Endodermal cell (in vitro differentiated cells): ENCODE data around the gene INSYN2B. TPM values are rescaled to one million over a fixed set of nuclear protein-coding genes. Genes with fewer than 3 reads are reported as not detected.

ENCODE experiments used
- DNase-seq: peaks from one replicate; pipeline ENCODE4 v3.0.0-alpha.2; 2017
- H3K27ac ChIP-seq: 2 replicates; pipeline ENCODE4 v1.5.1; 2013; ENCODE audit warnings: mild to moderate bottlenecking, low read depth, low read length, moderate library complexity
- H3K27me3 ChIP-seq: 2 replicates; pipeline ENCODE4 v1.6.1; 2013; ENCODE audit warnings: mild to moderate bottlenecking, low read length, moderate library complexity; ENCODE audit not compliant: insufficient read depth, control insufficient read depth, poor library complexity, severe bottlenecking
- H3K36me3 ChIP-seq: 2 replicates; pipeline ENCODE4 v1.7.0; 2013; ENCODE audit warnings: mild to moderate bottlenecking, low read length, moderate library complexity; ENCODE audit not compliant: control insufficient read depth, insufficient read depth
- H3K4me1 ChIP-seq: one replicate; pipeline ENCODE4 v1.7.0; 2013; ENCODE audit warnings: low read length; ENCODE audit not compliant: control insufficient read depth, insufficient read depth
- H3K4me3 ChIP-seq: 2 replicates; pipeline ENCODE4 v1.5.1; 2013; ENCODE audit warnings: mild to moderate bottlenecking, low read length, moderate library complexity
- H3K9ac ChIP-seq: 2 replicates; pipeline ENCODE4 v1.6.1; 2013; ENCODE audit warnings: mild to moderate bottlenecking, low read length, moderate library complexity; ENCODE audit not compliant: poor library complexity, severe bottlenecking; ENCODE audit errors: extremely low read depth
- H3K9me3 ChIP-seq: 2 replicates; pipeline ENCODE4 v1.6.1; 2013; ENCODE audit warnings: mild to moderate bottlenecking, low read length, moderate library complexity; ENCODE audit not compliant: control insufficient read depth
- H3K27ac Mint-ChIP-seq: 2 replicates; pipeline ENCODE4 v1.8.0; 2020; ENCODE audit warnings: mixed read lengths
- H3K27me3 Mint-ChIP-seq: 2 replicates; pipeline ENCODE4 v1.8.0; 2021; ENCODE audit warnings: mild to moderate bottlenecking, mixed read lengths; ENCODE audit not compliant: insufficient read depth
- H3K36me3 Mint-ChIP-seq: 2 replicates; pipeline ENCODE4 v1.8.0; 2020; ENCODE audit warnings: low read depth, mixed read lengths
- H3K4me1 Mint-ChIP-seq: 2 replicates; pipeline ENCODE4 v1.8.0; 2020; ENCODE audit warnings: mixed read lengths
- H3K4me3 Mint-ChIP-seq: 2 replicates; pipeline ENCODE4 v1.8.0; 2020; ENCODE audit warnings: mild to moderate bottlenecking, moderate library complexity, mixed read lengths
- H3K9me3 Mint-ChIP-seq: 2 replicates; pipeline ENCODE4 v1.8.0; 2020; ENCODE audit warnings: mild to moderate bottlenecking, mixed read lengths
- WGBS, 2 experiments: methylation state at CpG; one replicate each; pipeline versions ENCODE4 v1.1.5 to v1.1.7; 2013; ENCODE audit warnings: missing lambda C conversion rate in 2 of 2, mixed read lengths in 1 of 2; ENCODE audit not compliant: insufficient coverage in 1 of 2, insufficient read length in 1 of 2; 5-methylcytosine and 5-hydroxymethylcytosine counted together
- total RNA-seq, 2 donors: library from RNA; stranded (reverse); fragmentation: NEBNext Ultra II Directional in 1 of 2; extraction: Animal tissue kit (Norgen Biotek cat#: 25700) in 1 of 2; gene quantifications; 2 replicates in 1 of 2; 3 replicates in 1 of 2; pipeline ENCODE4 v1.2.1, GENCODE V29; 2021
- TF ChIP-seq, protein P1 (sequence below): fragments of 200-600 bp; sonication (generic); conservative IDR thresholded peaks from 2 replicates; pipeline ENCODE4 v1.5.0; 2021; ENCODE audit warnings: antibody characterized with exemption, mild to moderate bottlenecking

Gene INSYN2B
- total RNA-seq, 2 donors from 2014 or later = not detected

- H3K9me3 ChIP-seq = no peaks in the 10 kb centered on the region
- H3K4me1 ChIP-seq = peaks cover 3% of the 10 kb centered on the region
- Mint-ChIP-seq H3K36me3 (no peaks in the 10 kb centered on the region), H3K9me3 (no peaks in the 10 kb centered on the region), H3K4me1 (peaks cover 8% of the 10 kb centered on the region), H3K4me3 (no peak overlapping the region), H3K27me3 (peaks cover 2% of the 10 kb centered on the region), H3K27ac (no peak overlapping the region)
- no peak overlapping the region for H3K4me3 ChIP-seq
- DNase-seq = no peak
- H3K36me3 ChIP-seq = no peaks in the 10 kb centered on the region
- H3K27me3 ChIP-seq = no peaks in the 10 kb centered on the region
- no peak overlapping the region for H3K9ac ChIP-seq
- WGBS, 2 experiments = 86 to 95% methylated on average over 1 of the region's 1 CpG
- TF ChIP-seq, protein P1, sequence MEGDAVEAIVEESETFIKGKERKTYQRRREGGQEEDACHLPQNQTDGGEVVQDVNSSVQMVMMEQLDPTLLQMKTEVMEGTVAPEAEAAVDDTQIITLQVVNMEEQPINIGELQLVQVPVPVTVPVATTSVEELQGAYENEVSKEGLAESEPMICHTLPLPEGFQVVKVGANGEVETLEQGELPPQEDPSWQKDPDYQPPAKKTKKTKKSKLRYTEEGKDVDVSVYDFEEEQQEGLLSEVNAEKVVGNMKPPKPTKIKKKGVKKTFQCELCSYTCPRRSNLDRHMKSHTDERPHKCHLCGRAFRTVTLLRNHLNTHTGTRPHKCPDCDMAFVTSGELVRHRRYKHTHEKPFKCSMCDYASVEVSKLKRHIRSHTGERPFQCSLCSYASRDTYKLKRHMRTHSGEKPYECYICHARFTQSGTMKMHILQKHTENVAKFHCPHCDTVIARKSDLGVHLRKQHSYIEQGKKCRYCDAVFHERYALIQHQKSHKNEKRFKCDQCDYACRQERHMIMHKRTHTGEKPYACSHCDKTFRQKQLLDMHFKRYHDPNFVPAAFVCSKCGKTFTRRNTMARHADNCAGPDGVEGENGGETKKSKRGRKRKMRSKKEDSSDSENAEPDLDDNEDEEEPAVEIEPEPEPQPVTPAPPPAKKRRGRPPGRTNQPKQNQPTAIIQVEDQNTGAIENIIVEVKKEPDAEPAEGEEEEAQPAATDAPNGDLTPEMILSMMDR = no peak
- no peak overlapping the region for H3K27ac ChIP-seq
These were observed 47.2 kb downstream of the INSYN2B start for GRCh38 chr5:169933127-169933526.

DNA sequence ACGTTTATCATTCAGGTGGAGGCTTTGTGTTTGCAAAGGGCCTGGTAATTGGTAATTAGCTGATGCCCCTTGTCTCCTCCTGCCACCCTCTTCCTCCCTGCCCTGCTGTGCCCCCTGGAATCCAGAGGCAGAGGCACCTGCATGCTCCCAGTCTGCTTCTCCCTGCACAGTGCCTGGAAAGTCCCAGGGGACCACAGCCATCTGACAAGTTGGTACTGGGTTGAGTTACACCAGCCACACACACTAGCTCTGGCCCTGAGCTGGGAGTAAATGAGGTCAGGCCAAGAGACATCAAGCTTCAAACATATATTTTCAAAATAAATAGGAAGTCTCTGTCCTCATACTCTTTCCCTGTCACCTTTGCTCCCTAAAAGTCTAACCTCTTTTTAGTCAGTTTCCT lies 56.3 kb downstream of the INSYN2B start:
- 100% methylated on average over 1 of the region's 1 CpG; no CpG with 5 or more reads in 1 of the 2 experiments for WGBS, 2 experiments
- Mint-ChIP-seq H3K4me3 (no peak overlapping the region), H3K9me3 (no peaks in the 10 kb centered on the region), H3K36me3 (no peaks in the 10 kb centered on the region), H3K27ac (no peak overlapping the region), H3K27me3 (no peaks in the 10 kb centered on the region), H3K4me1 (peaks cover 8% of the 10 kb centered on the region)
- TF ChIP-seq, protein P1 = no peak
- Histone ChIP-seq H3K27me3 (no peaks in the 10 kb centered on the region), H3K9ac (no peak overlapping the region), H3K9me3 (no peaks in the 10 kb centered on the region), H3K4me3 (no peak overlapping the region), H3K27ac (no peak overlapping the region), H3K4me1 (no peaks in the 10 kb centered on the region), H3K36me3 (no peaks in the 10 kb centered on the region)
- DNase-seq = no peak

DNA sequence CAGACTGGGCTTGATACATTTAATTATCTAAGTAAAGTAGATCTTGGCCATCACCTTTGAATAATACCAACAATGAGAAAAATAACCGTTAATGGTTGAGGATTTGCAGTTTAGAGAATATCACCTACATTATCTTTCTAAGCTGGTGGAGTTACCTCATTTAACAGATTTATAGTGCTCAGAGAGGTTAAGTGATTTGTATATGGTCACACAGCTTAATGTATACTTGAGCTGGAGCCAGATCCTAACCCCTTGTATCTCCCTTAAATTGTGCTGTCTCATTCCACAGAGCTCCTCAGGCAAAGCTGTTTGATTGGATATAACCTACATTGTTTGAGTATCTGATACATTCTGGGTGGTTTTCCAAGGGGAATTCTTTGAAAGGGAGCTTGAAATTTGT lies 57.8 kb downstream of the INSYN2B start:
- H3K4me3 Mint-ChIP-seq = no peak overlapping the region
- no peak overlapping the region for H3K27ac Mint-ChIP-seq
- no peak overlapping the region for H3K27ac ChIP-seq
- no peaks in the 10 kb centered on the region for H3K36me3 ChIP-seq
- no peaks in the 10 kb centered on the region for H3K4me1 ChIP-seq
- H3K9ac ChIP-seq = no peak overlapping the region
- H3K36me3 Mint-ChIP-seq = no peaks in the 10 kb centered on the region
- DNase-seq = no peak
- H3K27me3 Mint-ChIP-seq = no peaks in the 10 kb centered on the region
- WGBS, 2 experiments = 71% methylated on average over 1 of the region's 1 CpG; no CpG with 5 or more reads in 1 of the 2 experiments
- no peaks in the 10 kb centered on the region for H3K9me3 ChIP-seq
- H3K4me1 Mint-ChIP-seq = peaks cover 8% of the 10 kb centered on the region
- no peak overlapping the region for H3K4me3 ChIP-seq
- TF ChIP-seq, protein P1 = no peak
- no peaks in the 10 kb centered on the region for H3K9me3 Mint-ChIP-seq
- H3K27me3 ChIP-seq = no peaks in the 10 kb centered on the region
